ENCODE measurements around the gene CTSZ. TPM values are rescaled to one million over a fixed set of nuclear protein-coding genes. Genes with fewer than 3 reads are reported as not detected.

CTSZ gene
- total and polyA plus RNA-seq, 2 of the 8 experiments (the other 6 are each of a cell fraction or from before 2014, with no cell fraction given) = 32.8 to 34.0 TPM

DNA sequence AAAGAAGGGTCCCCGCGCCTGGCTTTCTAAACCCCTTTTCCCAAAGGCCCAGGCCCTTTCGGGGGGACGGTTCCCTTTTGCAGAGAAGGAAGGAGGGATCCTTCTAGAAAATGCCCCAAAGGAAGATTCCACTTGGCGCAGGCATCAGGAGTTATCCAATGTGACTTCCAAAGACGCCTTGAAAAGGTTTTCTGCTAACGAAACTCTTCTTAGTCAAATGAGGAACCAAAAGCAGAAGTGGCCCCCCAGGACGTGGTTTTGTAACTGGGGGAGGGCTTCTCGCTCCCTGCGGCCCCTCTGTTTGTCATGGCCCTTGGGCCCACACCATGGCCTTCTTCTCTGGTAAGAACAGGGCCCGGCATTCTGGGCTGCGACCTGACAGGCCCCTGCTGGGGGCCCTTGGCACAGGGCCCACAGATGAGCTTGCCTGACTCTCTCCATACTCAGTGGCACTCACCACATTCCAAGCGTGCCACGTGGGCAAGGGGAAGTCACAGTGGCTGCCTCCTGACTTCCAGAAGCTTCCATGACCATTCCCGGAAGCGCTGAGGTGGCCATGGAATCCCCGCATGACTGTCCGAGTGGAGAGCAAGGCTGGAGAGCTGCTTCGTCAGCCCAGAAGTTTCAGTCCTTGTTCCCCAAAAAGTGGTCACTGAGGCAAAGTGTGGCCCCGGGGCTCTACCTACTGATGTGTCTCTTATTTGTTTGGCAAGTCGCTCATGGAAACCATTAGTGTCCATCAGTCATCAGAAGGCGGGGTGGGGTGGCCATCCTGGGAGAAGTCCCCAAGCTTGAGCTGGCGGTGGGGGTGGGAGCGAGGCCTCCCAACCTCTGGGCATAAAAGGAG, 834 bp upstream of the CTSZ start (continued):
- TF ChIP-seq TEAD4 (IDR thresholded peaks at IDR 0.05; ENCODE audit: low read depth, low read length) (no peak), NRF1 (IDR thresholded peaks at IDR 0.05; ENCODE audit: low read depth, low read length) (no peak)

Data from H1 (cell line).